GM18907 (cell line): ENCODE measurements around the gene TMPRSS3.

Source experiments
- ATAC-seq: cut with Tn5 transposase; IDR thresholded peaks from one replicate; pipeline ENCODE4 v1.9.1; 2021; ENCODE audit warnings: mild to moderate bottlenecking, moderate library complexity; ENCODE audit not compliant: unreplicated experiment

Gene TMPRSS3

DNA sequence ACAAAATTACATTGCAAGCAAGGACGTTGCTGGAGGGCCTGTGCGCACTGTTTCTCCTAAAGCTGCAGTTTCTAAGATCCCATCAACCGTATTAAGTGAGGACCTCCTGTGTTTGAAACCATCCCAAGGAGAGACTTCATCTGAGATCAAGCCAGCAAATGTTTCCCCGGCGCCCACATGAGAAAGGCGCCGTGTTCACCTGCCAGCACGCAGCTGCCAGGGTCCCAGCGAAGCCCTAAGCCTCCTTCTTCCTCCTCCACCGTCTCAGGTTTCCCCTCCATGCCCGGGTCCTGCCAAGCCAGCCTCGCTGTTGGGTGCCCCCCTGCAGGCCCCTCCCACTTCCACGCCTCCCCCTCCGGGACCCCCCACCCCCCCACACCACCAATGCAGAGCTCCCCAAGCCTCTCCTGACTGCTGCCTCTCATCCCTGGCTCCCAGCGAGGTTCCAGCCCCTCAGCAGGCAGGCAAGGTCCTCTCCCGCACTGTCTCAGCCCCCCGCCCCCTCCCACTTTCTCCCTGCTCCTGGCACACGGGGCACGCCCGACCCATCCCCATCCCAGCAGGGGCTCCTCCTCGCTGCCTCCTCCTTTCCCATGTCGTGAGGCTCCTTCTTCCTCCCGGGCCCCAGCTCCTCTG is 20.9 kb downstream of the TMPRSS3 start:
- no peak for ATAC-seq

DNA sequence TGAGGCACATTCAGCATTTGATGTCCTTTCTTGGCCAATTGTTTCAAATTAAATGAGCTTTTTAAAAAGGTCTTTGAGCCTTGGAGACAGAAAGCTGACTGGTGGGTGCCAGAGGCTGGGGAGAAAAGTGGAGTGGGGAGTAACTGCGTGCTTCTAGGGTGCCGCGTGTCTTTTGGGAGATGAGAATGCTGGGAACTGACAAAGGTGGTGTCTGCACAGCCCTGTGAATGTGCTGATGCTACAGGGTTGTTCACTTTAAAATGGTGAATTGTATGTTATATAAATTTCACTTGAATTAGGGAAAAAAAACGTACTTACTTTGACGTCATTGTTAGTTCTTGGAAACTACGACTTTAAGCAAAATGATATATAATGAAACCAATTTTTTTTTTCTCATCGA is 21.4 kb downstream of the TMPRSS3 start:
- ATAC-seq = no peak

DNA sequence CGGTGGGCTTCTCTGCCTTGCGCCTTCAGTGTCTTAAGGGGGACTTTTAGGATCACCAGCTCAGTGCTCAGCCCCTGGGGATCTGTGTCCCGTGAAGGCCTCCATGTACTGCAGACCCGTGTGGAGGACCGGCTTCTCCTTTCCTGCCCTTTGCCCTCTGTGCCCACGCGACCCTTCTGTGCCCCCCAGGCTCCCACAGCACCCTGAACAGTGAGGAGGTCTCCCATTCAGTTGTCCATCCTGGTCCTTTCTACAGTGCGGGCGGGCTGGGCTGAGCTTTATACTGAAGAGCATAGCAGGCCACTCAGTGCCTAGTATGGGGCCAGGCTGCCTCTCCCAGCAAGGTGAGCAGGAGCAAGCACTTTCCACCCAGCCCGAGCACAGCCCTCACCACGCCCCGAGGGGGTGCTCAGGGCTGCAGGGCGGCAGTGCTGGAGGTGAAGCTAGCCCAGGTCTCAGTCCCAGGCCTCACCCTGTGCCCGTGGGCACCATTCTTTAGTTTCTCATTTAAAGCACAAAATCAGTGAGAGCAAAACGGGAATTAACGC is 21.9 kb downstream of the TMPRSS3 start:
- ATAC-seq = no peak

DNA sequence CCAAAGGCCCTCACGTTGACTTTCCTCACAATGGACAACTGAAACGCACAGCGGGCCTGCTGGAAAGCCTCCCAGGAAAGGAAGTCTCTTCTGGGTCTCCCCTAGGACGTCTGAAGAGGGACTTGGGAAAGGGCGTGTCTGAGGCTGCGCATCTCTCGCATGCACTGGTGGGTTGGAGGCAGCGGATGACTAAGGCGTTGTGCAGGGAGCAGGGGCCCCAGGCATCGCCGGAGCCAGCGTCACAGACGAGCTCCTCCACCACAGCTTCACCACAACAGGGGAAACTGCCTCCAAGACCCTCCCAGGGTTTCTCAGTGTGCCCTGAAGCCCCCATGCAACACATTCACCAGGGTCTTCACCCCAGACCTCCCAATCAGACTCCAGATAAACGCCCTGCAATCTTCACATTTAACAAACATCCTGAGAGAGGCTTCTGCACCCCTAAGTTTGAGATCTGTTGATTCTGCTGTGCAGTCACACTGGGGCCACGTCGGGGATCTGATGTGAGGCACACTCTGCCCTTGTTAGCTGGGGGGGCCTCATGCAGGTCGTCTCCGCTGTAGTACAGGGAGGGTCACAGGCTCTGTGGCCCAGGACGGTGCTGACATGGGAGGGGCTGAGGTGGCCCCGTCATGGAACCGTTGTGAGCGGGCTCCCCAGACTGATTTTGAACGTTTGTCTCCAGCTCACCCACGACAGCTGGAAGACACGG is 22.5 kb downstream of the TMPRSS3 start:
- no peak for ATAC-seq

DNA sequence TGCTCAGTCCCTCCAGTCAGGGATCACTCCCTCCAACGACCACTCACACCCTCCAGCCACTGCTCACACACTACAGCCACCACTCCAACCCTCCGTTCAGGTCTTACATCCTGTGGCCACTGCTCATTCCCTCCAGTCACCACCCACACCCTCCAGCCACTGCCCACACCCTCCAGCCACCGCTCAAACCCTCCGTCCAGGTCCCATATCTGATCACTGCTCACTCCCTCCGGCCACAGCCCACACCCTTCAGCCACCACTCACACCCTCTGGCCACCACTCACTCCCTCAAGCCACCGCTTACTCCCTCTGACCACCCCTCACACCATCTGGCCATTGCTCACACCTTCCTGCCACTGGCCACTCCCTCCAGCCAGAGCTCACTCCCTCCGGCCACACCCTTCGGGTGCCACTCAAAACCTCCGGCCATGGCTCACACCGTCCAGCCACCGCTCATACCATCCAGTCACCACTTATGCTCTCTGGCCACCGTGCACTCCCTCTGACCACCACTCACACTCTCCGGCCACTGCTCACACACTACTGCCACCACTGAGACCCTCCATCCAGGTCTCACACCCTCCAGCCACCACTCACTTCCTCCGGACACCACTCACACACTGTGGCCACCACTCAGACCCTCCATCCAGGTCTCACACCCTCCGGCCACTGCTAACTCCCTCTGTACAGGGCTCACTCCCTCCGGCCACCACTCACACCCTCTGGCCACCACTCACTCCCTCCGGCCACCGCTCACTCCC is 24.8 kb downstream of the TMPRSS3 start:
- ATAC-seq = no peak

DNA sequence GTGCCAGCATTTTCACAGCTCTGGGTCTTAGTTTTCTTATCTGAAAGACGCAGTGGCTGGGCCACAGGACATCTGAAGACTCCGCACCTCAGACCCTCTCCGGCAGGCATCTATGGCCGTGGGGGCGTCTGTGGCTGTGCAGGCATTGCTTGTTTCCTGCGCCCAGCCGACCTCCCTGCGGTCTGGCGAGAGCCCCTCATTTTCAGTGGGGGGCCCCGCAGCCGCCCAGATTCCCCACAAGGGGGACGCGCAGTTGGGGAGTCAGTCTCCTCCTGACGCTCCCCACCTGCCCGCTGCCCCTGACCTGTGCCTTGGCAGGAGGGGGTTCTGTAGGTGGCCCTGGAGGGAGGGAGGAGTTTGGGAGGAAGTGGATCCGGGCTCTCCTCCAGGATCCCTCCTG is 26.0 kb downstream of the TMPRSS3 start:
- no peak for ATAC-seq

DNA sequence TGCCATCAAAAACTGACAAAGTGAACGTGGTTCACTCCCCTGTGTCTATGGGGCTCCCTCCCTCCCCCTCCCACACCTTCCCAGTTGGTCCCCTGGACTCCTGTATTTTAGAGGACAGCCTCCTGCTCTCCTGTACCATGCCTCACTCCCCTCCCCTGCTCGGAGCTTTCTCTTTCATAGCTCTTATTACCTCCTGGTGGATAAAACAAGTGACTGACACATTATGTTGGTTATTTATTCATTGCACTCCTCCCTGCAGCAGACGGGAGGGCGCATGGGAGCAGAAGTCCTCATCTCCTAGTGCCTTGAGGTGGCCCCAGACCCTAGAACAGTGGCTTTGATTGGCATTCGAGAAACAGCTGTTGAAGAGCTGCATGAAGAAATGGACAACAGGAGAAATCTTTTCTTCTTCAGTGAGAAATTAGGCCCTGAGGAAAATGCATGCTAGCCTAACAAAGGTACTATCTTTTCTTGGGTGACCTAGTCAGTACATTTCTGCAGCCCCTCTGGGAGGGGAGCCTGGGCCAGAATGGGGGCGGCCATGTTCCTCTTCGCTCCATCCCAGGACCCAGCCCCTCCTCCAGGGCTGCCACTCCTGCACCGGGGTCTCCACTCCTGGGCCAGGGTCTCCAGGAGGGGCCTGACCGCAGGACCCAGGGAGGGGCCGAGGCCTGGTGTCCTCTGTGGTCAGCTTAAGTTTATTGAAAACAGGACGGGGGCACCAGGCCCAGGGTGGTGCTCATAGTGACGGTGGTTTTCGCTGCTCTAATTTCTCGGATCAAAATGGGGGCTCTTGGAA is 28.3 kb downstream of the TMPRSS3 start:
- no peak for ATAC-seq

DNA sequence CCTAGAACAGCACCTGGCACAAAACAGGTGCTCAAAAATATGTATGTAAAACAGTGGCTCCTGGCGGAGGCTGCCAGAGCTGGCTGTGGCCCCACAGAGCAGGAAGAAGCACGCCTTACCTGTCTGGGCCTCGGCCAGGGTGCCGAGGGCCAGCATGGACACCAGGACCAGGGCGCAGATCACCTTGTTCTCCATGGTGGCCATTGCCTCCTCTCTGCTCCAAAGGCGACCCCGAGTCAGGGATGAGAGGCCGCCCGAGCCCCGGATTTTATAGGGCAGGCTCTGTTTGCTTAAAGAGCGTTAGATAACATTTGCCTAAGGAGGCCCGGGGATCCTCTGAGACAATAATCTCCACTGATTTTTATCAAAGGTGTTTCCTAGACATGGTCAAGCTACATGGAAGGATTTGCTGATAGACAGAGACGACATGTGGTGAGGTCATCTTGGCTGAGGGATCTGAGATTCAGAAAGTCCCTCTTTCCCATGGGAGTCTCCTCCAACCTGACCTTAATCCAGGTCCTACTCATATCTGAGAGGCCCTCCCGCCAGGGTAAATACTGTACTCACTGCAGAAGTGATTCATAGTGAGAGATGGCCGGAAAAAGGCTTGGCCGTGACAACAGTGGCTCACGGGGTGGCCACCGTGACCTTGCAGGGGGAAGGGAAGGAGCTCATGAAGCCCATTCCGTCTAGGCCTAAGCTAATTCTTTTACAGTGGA is 29.4 kb downstream of the TMPRSS3 start, which contains the start of gene TFF1:
Gene TFF1, minus strand, starts transcription at position 244 of the 719 bp plus-strand sequence. Its CDS starts 40 bp downstream, at position 204.
- no peak for ATAC-seq

DNA sequence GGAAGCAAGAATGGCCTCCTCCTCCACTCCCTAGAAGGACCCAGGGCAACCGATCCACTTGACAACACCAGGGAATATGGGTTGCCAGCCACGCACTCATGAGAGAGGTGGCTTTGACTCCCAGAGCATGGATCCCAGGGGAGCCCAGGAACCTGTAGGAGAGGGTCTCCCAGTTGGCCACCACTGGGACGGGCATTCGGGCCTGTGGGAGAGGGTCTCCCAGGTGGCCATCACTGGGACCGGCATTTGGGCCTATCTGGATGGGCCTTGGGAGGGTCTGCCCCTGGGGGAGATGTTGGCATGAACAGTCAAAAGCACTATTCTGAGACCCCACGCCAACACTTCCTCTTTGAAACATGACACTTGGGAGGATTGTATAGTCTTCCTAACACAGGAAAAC is 30.1 kb downstream of the TMPRSS3 start:
- no peak for ATAC-seq

DNA sequence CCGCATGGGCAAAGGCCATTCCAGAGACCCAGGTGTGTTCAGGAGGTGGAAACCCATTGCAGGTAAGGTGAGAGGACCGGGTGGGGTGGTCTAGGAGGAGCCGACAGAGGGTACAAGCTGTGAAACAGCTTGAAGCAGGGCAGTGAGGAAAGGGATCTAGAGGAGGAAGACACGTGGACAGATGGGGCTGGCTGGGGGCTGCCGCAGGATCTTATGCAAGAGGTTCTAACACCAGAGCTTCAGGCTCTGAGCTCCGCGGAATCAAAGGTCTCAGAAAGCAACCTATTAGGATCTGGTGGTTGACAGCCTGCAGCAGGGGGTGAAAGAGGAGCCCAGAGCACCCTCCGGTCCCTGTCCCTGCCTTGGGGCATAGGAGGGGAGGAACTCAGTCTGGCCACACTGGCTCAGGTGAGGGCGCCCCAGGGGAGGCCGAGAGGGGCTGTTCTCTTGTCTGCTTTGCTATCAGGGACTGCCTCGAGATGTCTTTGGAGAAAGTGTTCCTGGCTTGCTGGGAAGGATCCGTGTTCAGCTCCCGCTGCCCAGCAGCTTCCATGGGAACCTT is 31.5 kb downstream of the TMPRSS3 start:
- no peak for ATAC-seq

DNA sequence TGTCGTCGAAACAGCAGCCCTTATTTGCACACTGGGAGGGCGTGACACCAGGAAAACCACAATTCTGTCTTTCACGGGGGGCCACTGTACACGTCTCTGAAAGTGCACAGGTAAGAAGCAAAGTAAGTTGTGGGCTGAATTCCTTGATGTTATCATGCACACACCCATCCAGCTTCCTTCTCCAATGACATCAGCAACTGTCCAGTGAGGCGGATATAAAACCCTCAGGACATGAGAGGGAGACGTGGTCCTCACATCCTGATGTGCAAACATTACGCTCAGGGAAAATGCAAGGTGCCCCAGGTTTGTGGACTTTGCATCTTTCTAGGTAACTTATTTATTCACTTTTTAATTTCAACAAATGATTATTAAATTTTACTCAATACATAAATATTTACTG is 32.5 kb downstream of the TMPRSS3 start:
- ATAC-seq = no peak

DNA sequence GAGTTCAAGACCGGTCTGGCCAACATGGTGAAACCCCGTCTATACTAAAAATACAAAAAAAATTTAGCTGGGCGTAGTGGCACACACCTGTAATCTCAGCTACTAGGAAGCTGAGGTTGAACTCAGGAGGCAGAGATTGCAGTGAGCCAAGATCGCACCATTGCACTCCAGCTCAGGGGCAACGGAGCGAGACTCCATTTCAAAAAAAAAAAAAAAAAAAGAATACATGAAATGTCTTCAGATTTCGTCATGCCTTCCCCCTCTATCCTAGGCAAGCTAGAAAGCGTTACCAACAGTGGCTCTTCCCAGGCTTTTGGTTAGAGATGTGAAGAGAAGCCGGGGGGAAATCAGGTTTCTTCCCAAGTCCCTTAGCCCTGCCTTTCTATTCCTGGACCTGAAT is 33.2 kb downstream of the TMPRSS3 start:
- no peak for ATAC-seq

DNA sequence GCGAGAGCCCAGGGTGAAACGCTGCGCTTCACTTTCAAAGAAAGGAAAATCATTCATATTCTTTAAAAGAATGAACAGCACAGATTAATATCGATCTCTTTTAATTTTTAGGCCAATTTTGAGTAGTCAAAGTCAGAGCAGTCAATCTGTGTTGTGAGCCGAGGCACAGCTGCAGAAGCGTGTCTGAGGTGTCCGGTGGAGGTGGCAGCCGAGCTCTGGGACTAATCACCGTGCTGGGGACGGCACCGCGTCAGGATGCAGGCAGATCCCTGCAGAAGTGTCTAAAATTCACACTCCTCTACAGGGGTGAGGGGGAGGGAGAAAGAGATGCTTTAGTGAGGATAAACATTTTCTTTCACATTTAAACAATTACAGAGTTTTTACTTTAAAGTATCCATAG is 33.7 kb downstream of the TMPRSS3 start:
- ATAC-seq = no peak

DNA sequence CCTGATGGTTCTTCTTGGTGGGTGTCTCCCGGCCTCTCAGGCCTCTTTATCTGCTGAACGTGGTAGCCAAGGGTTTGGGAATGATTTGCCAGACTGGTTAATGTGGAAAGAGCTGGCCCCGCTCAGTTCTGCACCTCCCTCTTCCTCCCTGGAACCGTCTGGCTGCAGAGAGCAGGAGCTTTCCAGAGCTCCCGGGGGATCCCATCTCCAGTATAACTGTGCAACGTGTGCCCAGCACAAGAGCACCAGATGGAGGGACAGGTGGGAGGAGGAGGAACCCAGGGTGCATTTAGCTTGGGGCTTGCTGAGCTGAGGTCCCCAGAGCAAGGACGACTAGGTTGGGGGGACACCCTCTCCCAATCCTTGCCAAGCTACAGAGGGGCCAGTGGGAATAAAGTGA is 34.6 kb downstream of the TMPRSS3 start:
- no peak for ATAC-seq

DNA sequence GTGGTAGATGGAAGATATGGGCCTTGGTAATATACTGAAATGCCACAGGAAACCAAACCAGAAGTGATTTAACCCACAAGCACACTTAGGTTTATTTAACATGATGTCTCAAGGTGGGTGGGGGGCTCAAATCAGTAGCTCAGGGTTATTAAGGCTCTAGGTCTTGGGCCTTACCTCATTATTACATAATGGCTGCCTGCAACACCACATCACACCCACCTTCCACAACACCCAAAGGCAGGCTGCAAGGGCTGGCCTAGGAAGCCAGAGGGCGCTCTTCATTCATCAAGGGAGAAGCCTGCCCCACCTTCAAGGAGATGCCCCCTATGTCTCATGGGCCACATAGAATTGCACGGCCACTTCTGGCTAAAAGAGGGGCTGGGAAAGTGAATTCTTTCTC is 35.5 kb downstream of the TMPRSS3 start:
- no peak for ATAC-seq

DNA sequence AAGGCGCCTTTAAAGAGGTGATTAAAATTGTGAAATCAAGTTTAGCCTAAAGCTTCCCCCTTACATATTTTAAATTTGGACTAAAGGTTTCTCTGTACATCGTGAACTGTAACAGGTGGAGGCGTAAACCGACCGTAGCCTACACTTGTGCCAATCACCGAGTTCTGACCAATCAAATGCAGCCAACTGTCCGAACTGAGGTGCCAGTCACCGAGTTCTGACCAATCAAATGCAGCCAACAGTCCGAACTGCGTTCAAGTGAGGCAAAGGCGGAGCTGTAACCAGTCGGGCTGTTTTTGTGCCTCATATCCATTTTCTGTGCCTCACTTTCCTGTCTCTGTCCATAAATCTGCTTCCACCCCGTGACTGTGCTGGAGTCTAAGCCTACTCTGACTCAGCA is 36.9 kb downstream of the TMPRSS3 start:
- no peak for ATAC-seq

DNA sequence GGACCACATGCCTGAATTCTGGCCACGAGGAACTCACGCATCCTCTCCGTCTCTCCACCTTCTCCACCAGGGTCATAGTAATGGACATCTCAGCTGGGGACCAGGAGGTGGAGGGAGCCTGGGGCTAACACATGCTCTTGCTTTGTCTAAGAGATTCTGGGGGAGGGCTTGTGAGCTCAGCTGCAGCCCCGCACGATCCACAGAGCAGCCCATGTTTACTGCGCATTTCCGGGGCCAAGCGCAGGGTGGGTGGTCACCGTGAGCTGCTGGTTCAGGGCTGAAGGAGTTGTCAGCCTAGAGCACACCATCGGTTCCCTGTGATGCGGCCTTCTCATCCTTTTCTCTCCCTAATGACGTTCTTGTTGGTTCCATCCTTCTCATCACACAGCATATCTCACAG is 37.6 kb downstream of the TMPRSS3 start:
- ATAC-seq = no peak

DNA sequence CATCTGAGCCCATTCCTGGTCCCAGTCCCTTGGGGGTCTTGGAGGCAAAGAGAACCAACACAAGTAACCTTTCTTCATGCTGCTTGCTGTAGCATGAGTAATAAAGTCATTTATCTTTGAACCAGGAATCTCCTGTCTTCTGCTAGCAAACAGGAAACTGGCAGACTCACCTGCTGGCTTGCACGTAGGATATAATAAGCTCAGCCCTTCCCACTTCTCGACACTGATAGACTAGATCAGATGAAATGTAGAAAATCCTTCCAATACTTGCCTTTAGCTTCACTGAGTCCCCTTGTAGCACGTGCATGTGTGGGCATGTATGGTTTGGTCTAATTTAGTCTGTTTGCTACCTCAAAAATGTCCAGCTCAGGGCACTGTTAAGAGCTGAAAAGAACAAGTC is 38.5 kb downstream of the TMPRSS3 start:
- ATAC-seq = no peak

DNA sequence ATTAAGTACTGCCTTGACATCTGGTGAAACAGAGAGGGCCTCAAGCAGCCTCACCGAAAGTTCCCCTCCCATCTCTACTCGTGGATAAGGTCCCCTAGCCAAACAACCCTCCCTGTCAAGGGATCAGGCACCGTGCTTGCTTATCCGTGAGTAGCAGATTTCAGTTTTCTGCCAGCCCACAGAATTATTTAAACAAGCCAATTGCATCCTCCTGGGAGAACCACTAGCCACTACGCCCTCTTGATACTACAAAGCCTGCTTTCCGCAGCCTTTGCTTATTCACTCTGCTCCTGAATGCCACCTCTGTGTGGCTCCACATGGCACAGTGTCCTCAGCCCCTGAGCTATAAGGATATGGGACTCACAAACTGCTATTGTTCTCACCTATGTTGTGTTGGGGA is 39.2 kb downstream of the TMPRSS3 start:
- ATAC-seq = no peak

DNA sequence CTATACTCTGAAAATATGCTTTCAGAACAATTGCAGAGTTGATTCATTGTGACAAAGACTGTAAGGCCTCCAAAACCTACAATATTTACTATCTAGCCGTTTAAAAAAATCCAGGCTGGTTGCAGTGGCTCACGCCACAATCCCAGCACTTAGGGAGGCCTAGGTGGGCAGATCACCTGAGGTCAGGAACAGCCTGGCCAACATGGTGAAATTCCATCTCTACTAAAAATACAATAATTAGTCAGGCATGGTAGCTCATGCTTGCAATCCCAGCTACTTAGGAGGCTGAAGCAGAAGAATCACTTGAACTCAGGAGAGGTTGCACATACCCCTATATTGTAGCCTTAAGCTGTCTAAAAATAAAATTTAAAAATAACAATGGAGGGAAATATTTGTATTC is 39.8 kb downstream of the TMPRSS3 start:
- no peak for ATAC-seq
